OCI-LY3 (cell line): Measurements from ENCODE around the gene CROCC2.

Source experiments
- CTCF ChIP-seq: fragments of 200-600, 300-600 bp; sonication (generic); IDR thresholded peaks from 2 replicates; pipeline ENCODE4 v1.5.1; 2014; ENCODE audit warnings: antibody characterized with exemption, low read length, low read depth
- EZH2phosphoT487 ChIP-seq: fragments of 200-600 bp; shearing (Covaris generic); IDR thresholded peaks from 2 replicates; pipeline ENCODE4 v1.6.1; 2018; ENCODE audit warnings: antibody characterized with exemption, mixed run types, low read depth

GRCh38 chr2:241039416-241039815 lies 133.3 kb downstream of the CROCC2 start:
- TF ChIP-seq CTCF (no peak), EZH2phosphoT487 (no peak)
